ENCODE results near the gene KCNA5. TPM values are rescaled to one million over a fixed set of nuclear protein-coding genes. Genes with fewer than 3 reads are reported as not detected.

Gene KCNA5
- total RNA-seq, 1 experiment from 2014 or later: not detected

- DNase-seq (ENCODE audit: low read depth): no peak
Measured at GRCh38 chr12:5064913-5065490, 21.3 kb downstream of the KCNA5 start.

GRCh38 chr12:5066251-5066650, 22.6 kb downstream of the KCNA5 start:
- DNase-seq (ENCODE audit: low read depth): no peak

GRCh38 chr12:5068126-5068525, 24.4 kb downstream of the KCNA5 start:
- no peak for DNase-seq (ENCODE audit: low read depth)

- DNase-seq (ENCODE audit: low read depth): no peak
Measured at GRCh38 chr12:5068619-5069018, 24.9 kb downstream of the KCNA5 start.

- DNase-seq (ENCODE audit: low read depth): no peak
Measured at GRCh38 chr12:5070090-5070489, 26.4 kb downstream of the KCNA5 start.

GRCh38 chr12:5071496-5071895, 27.8 kb downstream of the KCNA5 start:
- DNase-seq (ENCODE audit: low read depth): no peak

GRCh38 chr12:5072311-5072710, 28.6 kb downstream of the KCNA5 start:
- no peak for DNase-seq (ENCODE audit: low read depth)

GRCh38 chr12:5073054-5073453, 29.4 kb downstream of the KCNA5 start:
- DNase-seq (ENCODE audit: low read depth): no peak

- peak; percentile 41 for DNase-seq (ENCODE audit: low read depth)
Measured at GRCh38 chr12:5073853-5074252, 30.2 kb downstream of the KCNA5 start.

GRCh38 chr12:5076761-5077160, 33.1 kb downstream of the KCNA5 start:
- no peak for DNase-seq (ENCODE audit: low read depth)

- peak; percentile 76 for DNase-seq (ENCODE audit: low read depth)
Measured at GRCh38 chr12:5078423-5078822, 34.7 kb downstream of the KCNA5 start.

GRCh38 chr12:5081016-5081415, 37.3 kb downstream of the KCNA5 start:
- no peak for DNase-seq (ENCODE audit: low read depth)

GRCh38 chr12:5083955-5084849, 40.5 kb downstream of the KCNA5 start:
- DNase-seq (ENCODE audit: low read depth): peak; percentile 66

- peak; percentile 95 for DNase-seq (ENCODE audit: low read depth)
Measured at GRCh38 chr12:5085896-5086295, 42.2 kb downstream of the KCNA5 start.

GRCh38 chr12:5087831-5088554, 44.3 kb downstream of the KCNA5 start:
- no peak for DNase-seq (ENCODE audit: low read depth)

- DNase-seq (ENCODE audit: low read depth): peak; percentile 99
Measured at GRCh38 chr12:5088586-5089264, 45.0 kb downstream of the KCNA5 start.

- no peak for DNase-seq (ENCODE audit: low read depth)
Measured at GRCh38 chr12:5094551-5094950, 50.9 kb downstream of the KCNA5 start.

GRCh38 chr12:5094986-5095385, 51.3 kb downstream of the KCNA5 start:
- peak; percentile 28 for DNase-seq (ENCODE audit: low read depth)
